GM15510 (cell line): ENCODE results near the gene CPNE8.

Source experiments
- POLR2A ChIP-seq: IDR thresholded peaks from 3 replicates; pipeline ENCODE4 v1.6.1; 2011; ENCODE audit warnings: borderline replicate concordance; ENCODE audit not compliant: insufficient read length; ENCODE audit errors: extremely low read depth

The CPNE8 gene

GRCh38 chr12:38905480-38906351, at the start of gene CPNE8:
CPNE8 (minus strand) TSS chr12:38905591; CDS start chr12:38905534, 57 bp downstream.
- peak; percentile 74 for TF ChIP-seq POLR2A

GRCh38 chr12:38954238-38954873, 49.0 kb upstream of the CPNE8 start:
- TF ChIP-seq POLR2A, result no peak

- TF ChIP-seq POLR2A, result no peak
Observed at GRCh38 chr12:38949363-38949762, 44.0 kb upstream of the CPNE8 start.

GRCh38 chr12:38934686-38935085, 29.3 kb upstream of the CPNE8 start:
- no peak for TF ChIP-seq POLR2A

- TF ChIP-seq POLR2A, result no peak
Observed at GRCh38 chr12:38934078-38934584, 28.7 kb upstream of the CPNE8 start.

- TF ChIP-seq POLR2A, result no peak
Observed at GRCh38 chr12:38932320-38932719, 26.9 kb upstream of the CPNE8 start.

- no peak for TF ChIP-seq POLR2A
Observed at GRCh38 chr12:38931461-38931860, 26.1 kb upstream of the CPNE8 start.

- TF ChIP-seq POLR2A, result no peak
Observed at GRCh38 chr12:38930990-38931389, 25.6 kb upstream of the CPNE8 start.

- no peak for TF ChIP-seq POLR2A
Observed at GRCh38 chr12:38926501-38926900, 21.1 kb upstream of the CPNE8 start.

- TF ChIP-seq POLR2A, result no peak
Observed at GRCh38 chr12:38921025-38921677, 15.8 kb upstream of the CPNE8 start.

GRCh38 chr12:38919191-38919590, 13.8 kb upstream of the CPNE8 start:
- TF ChIP-seq POLR2A, result no peak

- TF ChIP-seq POLR2A, result no peak
Observed at GRCh38 chr12:38915429-38916182, 10.2 kb upstream of the CPNE8 start.

GRCh38 chr12:38912116-38912515, 6.7 kb upstream of the CPNE8 start:
- TF ChIP-seq POLR2A, result no peak

- no peak for TF ChIP-seq POLR2A
Observed at GRCh38 chr12:38911611-38912010, 6.2 kb upstream of the CPNE8 start.
